ENCODE results near the gene ZRANB2.

The ZRANB2 gene

DNA sequence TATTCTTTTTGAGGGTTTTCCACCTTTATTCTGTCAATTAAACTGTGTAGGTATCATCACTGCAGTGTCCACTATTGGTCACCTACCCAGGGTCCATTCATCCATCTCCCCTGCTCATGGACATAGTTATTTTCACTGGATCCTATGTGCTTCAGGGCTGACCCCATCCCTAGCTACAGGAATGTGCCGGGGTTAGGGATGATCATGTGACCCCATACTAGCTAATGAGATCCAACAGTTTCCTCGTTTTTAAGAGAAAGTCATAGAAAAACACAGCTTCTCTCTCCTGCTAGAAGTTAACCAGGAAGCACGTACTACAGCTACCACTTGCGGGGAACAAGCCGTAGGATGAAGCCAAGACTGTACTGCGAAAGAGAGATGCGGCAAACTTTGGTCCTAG is 52.8 kb downstream of the ZRANB2 start:
- no peak for DNase-seq

DNA sequence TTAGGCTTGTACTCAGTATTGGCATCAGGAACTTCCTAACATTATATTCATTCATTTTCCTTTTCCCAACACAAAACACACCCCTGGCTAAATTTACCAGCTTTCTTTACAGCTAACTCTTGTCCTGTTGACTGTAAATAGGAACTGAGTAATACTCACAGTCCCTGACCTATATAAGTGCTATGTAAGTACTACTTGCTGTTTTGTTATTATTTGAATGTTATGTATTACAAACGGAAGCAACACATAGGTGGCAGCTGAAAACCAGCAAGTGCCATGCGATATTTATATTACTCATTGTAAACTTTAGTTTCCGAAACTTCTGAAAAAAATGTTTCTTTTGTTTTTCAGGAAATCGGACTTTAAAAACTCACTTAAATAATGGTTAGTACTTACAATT is 54.7 kb downstream of the ZRANB2 start:
- DNase-seq, result no peak

DNA sequence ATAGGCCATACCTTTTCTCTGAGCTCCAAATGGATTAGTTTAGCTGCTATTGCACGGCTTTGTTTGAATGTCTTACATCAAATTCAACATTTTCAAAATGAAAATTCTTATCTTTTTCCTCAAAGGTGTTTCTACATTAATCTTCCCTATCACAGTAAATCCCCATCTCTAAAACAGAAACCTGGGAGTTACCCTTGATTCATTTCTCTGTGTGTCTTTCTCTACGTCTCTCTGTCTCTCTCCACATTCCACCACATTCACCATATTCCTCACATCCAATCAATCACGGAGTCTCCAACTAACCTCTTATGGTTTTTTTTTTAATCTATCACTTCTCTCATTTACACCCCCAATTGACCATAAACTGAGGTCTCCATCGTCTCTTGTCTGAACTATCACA is 57.3 kb downstream of the ZRANB2 start:
- no peak for DNase-seq

DNA sequence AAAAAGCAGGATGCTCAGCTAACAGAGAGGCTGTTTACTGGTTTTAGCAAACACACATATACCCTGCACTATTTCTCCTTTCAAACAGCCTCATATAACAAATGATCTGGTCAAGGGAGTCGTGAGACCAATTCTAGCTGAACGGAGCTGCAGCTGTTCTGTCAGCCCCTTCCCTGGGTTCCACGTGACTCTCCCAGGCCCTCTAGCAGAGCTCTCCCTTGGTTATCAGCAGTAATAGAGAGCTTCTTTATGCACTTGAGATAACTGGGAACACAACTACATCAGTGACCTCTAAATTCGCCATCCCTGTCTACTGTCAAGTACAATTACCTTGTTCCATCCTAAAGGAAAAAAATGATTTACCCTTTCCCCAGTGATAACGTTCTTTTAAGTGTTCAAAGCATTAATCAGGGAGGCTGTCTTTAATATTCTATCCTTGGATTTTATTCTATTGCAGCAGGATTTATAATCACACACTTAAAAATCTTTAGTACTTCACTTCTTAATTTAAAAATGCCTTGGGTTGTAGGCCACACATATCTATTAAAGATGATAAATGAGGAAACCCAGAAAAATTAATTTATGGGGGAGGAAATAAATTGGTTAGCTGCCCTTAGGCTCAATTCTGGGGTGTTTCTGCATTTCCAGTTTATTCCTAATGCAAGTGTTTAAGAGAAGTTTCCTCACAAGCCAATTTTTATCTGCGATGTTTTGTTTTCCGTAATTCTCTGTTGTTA is 61.4 kb downstream of the ZRANB2 start:
- no peak for DNase-seq

DNA sequence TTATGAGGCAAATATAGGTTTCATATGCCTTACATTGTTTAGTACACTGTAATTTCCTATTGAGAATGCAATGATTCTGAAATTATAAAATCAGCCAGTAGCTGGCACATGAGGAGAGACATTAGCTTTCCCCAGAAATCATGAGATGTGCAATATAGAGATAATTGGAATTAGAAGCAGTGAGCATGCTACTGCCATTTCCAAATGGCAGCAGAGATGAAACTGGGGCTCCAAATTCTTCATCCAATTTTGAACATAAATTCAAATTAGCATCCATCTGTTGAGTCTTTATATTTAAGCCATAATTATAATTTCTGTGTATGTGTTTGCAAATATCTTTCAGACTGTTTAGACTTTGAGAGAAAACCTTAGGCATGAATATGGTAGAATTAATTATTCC is 62.0 kb downstream of the ZRANB2 start:
- DNase-seq, result no peak

DNA sequence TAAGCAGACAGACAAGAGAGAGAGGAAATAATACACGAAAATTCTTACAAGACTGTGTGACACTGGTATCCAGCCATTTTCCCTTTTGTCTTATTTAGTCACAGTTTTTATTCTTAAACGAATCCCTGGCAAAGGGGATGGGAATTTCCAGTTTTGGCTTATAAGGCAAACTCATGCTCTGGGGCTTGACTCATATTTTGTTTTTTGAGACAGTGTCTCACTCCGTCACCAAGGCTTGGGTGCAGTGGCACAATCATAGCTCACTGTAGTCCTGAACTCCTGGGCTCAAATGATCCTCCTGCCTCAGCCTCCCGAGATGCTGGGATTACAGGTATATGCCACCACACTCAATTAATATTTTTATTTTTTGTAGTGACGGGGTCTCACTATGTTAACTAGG is 65.1 kb downstream of the ZRANB2 start:
- DNase-seq, result no peak

DNA sequence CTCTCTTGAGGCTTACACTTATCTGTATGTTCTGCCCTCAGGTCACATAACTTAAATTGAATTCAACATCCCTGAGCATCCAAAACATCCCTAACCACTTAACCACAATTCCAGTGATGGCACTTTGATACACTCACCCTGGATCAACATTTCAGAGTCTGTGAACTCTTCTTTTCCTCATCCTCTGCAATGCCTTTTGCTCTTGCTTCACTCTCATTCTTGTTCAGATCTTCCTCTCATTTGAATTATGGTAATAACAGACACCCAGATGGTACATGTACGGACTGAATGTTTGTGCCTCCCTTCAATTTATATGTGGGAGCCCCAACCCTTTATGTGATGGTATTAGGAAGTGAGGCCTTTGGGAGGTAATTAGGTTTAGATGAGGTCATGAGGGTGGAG is 66.7 kb downstream of the ZRANB2 start:
- no peak for DNase-seq
